HepG2 (cell line): ENCODE results near the gene NPIPB9.
"Not testable (repeated sequence)": the region's sequence is repeated elsewhere in the genome, so short reads cannot be mapped to it uniquely, and the experiment has no call there.

Source experiments
- MTA1 ChIP-seq: sonication (generic); formaldehyde crosslinking; IDR thresholded peaks from 2 replicates; pipeline ENCODE4 v1.4.0; 2020; ENCODE audit warnings: missing genetic modification reagents, mild to moderate bottlenecking, borderline replicate concordance
- SMAD3 ChIP-seq: sonication (generic); formaldehyde crosslinking; IDR thresholded peaks from 2 replicates; pipeline ENCODE4 v1.4.0; 2020; ENCODE audit warnings: missing genetic modification reagents
- TF ChIP-seq, protein P1 (sequence below): sonication (generic); formaldehyde crosslinking; IDR thresholded peaks from 2 replicates; pipeline ENCODE4 v1.5.0; 2020; ENCODE audit warnings: mild to moderate bottlenecking, missing genetic modification reagents, moderate library complexity

DNA sequence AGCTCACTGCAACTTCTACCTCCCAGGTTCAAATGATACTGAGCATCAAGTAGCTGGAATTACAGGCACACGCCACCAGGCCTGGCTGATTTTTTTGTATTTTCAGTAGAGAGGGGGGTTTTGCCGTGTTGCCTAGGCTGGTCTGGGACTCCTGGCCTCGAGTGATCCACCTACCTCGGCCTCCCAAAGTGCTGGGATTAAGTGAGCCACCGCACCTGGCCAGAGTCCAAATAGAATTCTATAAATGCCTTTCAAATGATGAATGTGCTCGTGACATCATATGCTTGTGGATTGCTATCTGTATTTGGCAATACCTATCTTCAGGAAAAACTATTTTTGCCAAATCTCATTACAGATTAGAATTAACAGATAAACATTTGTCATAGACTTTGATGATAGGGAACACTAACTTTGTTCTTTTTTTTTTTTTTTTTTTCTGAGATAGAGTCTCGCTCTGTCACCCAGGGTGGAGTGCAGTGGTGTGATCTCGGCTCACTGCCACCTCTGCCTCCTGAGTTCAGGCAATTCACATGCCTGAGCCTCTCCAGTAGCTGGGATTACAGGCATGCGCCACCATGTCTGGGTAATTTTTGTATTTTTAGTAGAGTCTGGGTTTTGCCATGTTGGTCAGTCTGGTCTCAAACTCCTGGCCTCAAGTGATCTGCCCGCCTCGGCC, 56.0 kb downstream of the NPIPB9 start:
- TF ChIP-seq, protein P1, sequence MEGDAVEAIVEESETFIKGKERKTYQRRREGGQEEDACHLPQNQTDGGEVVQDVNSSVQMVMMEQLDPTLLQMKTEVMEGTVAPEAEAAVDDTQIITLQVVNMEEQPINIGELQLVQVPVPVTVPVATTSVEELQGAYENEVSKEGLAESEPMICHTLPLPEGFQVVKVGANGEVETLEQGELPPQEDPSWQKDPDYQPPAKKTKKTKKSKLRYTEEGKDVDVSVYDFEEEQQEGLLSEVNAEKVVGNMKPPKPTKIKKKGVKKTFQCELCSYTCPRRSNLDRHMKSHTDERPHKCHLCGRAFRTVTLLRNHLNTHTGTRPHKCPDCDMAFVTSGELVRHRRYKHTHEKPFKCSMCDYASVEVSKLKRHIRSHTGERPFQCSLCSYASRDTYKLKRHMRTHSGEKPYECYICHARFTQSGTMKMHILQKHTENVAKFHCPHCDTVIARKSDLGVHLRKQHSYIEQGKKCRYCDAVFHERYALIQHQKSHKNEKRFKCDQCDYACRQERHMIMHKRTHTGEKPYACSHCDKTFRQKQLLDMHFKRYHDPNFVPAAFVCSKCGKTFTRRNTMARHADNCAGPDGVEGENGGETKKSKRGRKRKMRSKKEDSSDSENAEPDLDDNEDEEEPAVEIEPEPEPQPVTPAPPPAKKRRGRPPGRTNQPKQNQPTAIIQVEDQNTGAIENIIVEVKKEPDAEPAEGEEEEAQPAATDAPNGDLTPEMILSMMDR (CRISPR knock-in tag), result not testable (repeated sequence)
- not testable (repeated sequence) for TF ChIP-seq SMAD3; MTA1 (CRISPR knock-in tag)
